ENCODE measurements around the gene SART3. TPM values are rescaled to one million over a fixed set of nuclear protein-coding genes. Genes with fewer than 3 reads are reported as not detected.
A peak's percentile ranks its signal among the peaks of the same experiment; 100 is the strongest.

The SART3 gene
- total RNA-seq, 1 experiment from 2014 or later, result 89.4 TPM

- Histone ChIP-seq H2BK12ac (ENCODE audit: insufficient read length, low read depth, low read length) (no peak overlapping the region), H4K8ac (replicated peaks; ENCODE audit: insufficient read length, low read depth, low read length) (no peak overlapping the region), H2AFZ (ENCODE audit: low read length) (no peak overlapping the region), H3K9ac (ENCODE audit: extremely low read depth, insufficient read length, low read length) (no peak overlapping the region), H3T11ph (ENCODE audit: low read length) (no peak overlapping the region), H2BK5ac (ENCODE audit: insufficient read length, low read length) (no peak overlapping the region), H3K79me2 (ENCODE audit: insufficient read depth, low read length) (no peaks in the 10 kb centered on the region), H3K79me1 (ENCODE audit: insufficient read depth, low read depth, low read length, poor library complexity, severe bottlenecking) (no peaks in the 10 kb centered on the region), H2BK120ac (ENCODE audit: low read depth, low read length, poor library complexity, severe bottlenecking) (no peak overlapping the region), H3K56ac (ENCODE audit: insufficient read length, low read depth, low read length) (no peak overlapping the region), H3K4me1 (ENCODE audit: insufficient read depth, low read length) (no peaks in the 10 kb centered on the region), H2BK15ac (ENCODE audit: low read depth, low read length) (no peak overlapping the region), H4K5ac (ENCODE audit: insufficient read length, low read depth, low read length) (no peak overlapping the region), H3K4me2 (ENCODE audit: insufficient read depth, insufficient read length, low read length) (no peak overlapping the region), H3K27ac (ENCODE audit: insufficient read length, low read depth, low read length) (no peak overlapping the region), H3K27me3 (ENCODE audit: insufficient read depth, low read length) (no peaks in the 10 kb centered on the region), H2AK5ac (ENCODE audit: insufficient read length, low read length) (no peak overlapping the region), H3K4ac (ENCODE audit: low read depth, low read length) (no peak overlapping the region), H3K14ac (ENCODE audit: insufficient read depth, low read length) (no peak overlapping the region), H3K23me2 (ENCODE audit: insufficient read length, low read depth, low read length, poor library complexity, severe bottlenecking) (no peaks in the 10 kb centered on the region), H3K9me3 (ENCODE audit: control insufficient read depth, low read depth, low read length) (no peaks in the 10 kb centered on the region), H2BK20ac (ENCODE audit: low read depth, low read length, poor library complexity, severe bottlenecking) (no peak overlapping the region), H4K20me1 (ENCODE audit: control insufficient read depth, insufficient read depth, insufficient read length) (no peaks in the 10 kb centered on the region), H3K23ac (ENCODE audit: insufficient read length, low read depth, low read length) (no peak overlapping the region), H3K18ac (ENCODE audit: insufficient read length, low read depth, low read length) (no peak overlapping the region), H4K91ac (ENCODE audit: insufficient read length, low read depth, low read length) (no peak overlapping the region)
- Mint-ChIP-seq H3K27me3 (ENCODE audit: low read depth) (no peaks in the 10 kb centered on the region), H3K9me3 (no peaks in the 10 kb centered on the region), H3K4me1 (no peaks in the 10 kb centered on the region), H3K36me3 (ENCODE audit: insufficient read depth in 1 of 3, low read depth in 3 of 3) (peaks cover 50 to 97% (median 94%) of the 10 kb centered on the region in 3 experiments), H3K4me3 (no peak overlapping the region), H3K27ac (peak overlapping the region in 1 of 3 experiments; percentile 76; a peak in 3 of 7 replicates)
- DNase-seq, result no peak
- no CpG with 5 or more reads among the region's 6 CpGs for WGBS (ENCODE audit: extremely low coverage, insufficient read length, low lambda C conversion rate)
- TF ChIP-seq CTCF (conservative IDR thresholded peaks at IDR 0.05), result no peak
Observed at GRCh38 chr12:108527166-108527496, 33.8 kb downstream of the SART3 start.

Data from H9 (cell line).